Measurements from ENCODE around the gene FOXK1. TPM values are rescaled to one million over a fixed set of nuclear protein-coding genes. Genes with fewer than 3 reads are reported as not detected.

FOXK1 gene
- total and polyA plus RNA-seq, 9 of the 15 experiments (the other 6 are each of a cell fraction or from before 2014, with no cell fraction given) = 0.32 to 45.5 (median 8.1) TPM

GRCh38 chr7:4789194-4790077, 107.3 kb downstream of the FOXK1 start:
- in situ Hi-C loops (cut with MboI) = loop anchor here (10.0 kb wide), 1 partner anchor 295 kb away; no protein-coding TSS in a partner anchor
- Histone ChIP-seq H3K4me3 (no peak overlapping the region), H3K27ac (ENCODE audit: extremely low read depth, low read depth, low read length) (no peak overlapping the region), H3K79me2 (ENCODE audit: control insufficient read depth, insufficient read depth, low read length) (no peaks in the 10 kb centered on the region), H3K9me3 (replicated peaks; ENCODE audit: control insufficient read depth, insufficient read depth, low read depth, low read length) (no peaks in the 10 kb centered on the region), H3K9ac (ENCODE audit: insufficient read depth in 1 of 2, low read depth in 2 of 2, low read length in 2 of 2) (peak overlapping the region in 1 of 2 experiments; percentile 20; a peak in 1 of 4 replicates), H3K9me1 (ENCODE audit: control insufficient read depth, insufficient read depth, low read length) (no peaks in the 10 kb centered on the region), H3K27me3 (ENCODE audit: control insufficient read depth in 2 of 2, insufficient read depth in 2 of 2, low read length in 2 of 2) (no peaks in the 10 kb centered on the region), H3K4me2 (ENCODE audit: insufficient read depth, low read length) (no peak overlapping the region), H3K4me1 (replicated peaks in 1 of 2; ENCODE audit: control insufficient read depth in 2 of 2, insufficient read depth in 2 of 2, low read length in 2 of 2) (peaks cover 0 to 37% of the 10 kb centered on the region in 2 experiments; a peak in 2 of 5 replicates), H2AFZ (ENCODE audit: low read depth, low read length) (no peak overlapping the region), H3K36me3 (ENCODE audit: control insufficient read depth, insufficient read depth, low read length) (peaks cover 46% of the 10 kb centered on the region; the same call in 1 of the 3 replicates), H4K20me1 (replicated peaks; ENCODE audit: control insufficient read depth, insufficient read depth, low read length) (no peaks in the 10 kb centered on the region)
- no peak for TF ChIP-seq ZNF121 (CRISPR knock-in tag; conservative IDR thresholded peaks at IDR 0.05)
- no peak for TF ChIP-seq MNT (conservative IDR thresholded peaks at IDR 0.05)
- no peak for TF ChIP-seq NCOA1 (IDR thresholded peaks at IDR 0.05; ENCODE audit: low read depth)
- 0 out of 2 replicates have a peak, but pooled peaks have one; percentile 32 for TF ChIP-seq POLR2G (IDR thresholded peaks at IDR 0.05; ENCODE audit: low read depth, low read length)
- TF ChIP-seq RBFOX2 (IDR thresholded peaks at IDR 0.05; ENCODE audit: low read depth, low read length) = 0 out of 2 replicates have a peak, but pooled peaks have one; percentile 4
- TF ChIP-seq EP400 (IDR thresholded peaks at IDR 0.05) = no peak
- ATAC-seq (no peak), FAIRE-seq (no peak), DNase-seq (ENCODE audit: extremely low read depth in 1 of 4, low spot score in 3 of 4) (no peak)
- WGBS (ENCODE audit: insufficient coverage, low coverage, missing lambda C conversion rate) = 92% methylated on average over 19 of the region's 26 CpGs
- CTCF ChIA-PET (ENCODE audit: low intra/inter-chr PET ratio) = no interaction called here
- no TSS peak for BruUV-seq (replicated peaks)
- intact Hi-C loops (cut with micrococcal nuclease) = loop anchor here (10.0 kb wide), 1 partner anchor 95 kb away; the partner anchor contains the start of gene RADIL
- POLR2A ChIA-PET = interaction anchor here (0.6 to 1.5 kb wide), 4 partner anchors 14 to 385 kb away, joined by 3 to 10 read pairs (median 4); partner anchors contain the start of gene AP5Z1

Measured in K562 (cell line).